Measurements from ENCODE around the gene INPP5J. TPM values are rescaled to one million over a fixed set of nuclear protein-coding genes. Genes with fewer than 3 reads are reported as not detected.
A peak's percentile ranks its signal among the peaks of the same experiment; 100 is the strongest.
"Not testable (repeated sequence)": the region's sequence is repeated elsewhere in the genome, so short reads cannot be mapped to it uniquely, and the experiment has no call there.

The INPP5J gene
- total RNA-seq, 1 donor from 2014 or later, result 4.8 TPM

DNA sequence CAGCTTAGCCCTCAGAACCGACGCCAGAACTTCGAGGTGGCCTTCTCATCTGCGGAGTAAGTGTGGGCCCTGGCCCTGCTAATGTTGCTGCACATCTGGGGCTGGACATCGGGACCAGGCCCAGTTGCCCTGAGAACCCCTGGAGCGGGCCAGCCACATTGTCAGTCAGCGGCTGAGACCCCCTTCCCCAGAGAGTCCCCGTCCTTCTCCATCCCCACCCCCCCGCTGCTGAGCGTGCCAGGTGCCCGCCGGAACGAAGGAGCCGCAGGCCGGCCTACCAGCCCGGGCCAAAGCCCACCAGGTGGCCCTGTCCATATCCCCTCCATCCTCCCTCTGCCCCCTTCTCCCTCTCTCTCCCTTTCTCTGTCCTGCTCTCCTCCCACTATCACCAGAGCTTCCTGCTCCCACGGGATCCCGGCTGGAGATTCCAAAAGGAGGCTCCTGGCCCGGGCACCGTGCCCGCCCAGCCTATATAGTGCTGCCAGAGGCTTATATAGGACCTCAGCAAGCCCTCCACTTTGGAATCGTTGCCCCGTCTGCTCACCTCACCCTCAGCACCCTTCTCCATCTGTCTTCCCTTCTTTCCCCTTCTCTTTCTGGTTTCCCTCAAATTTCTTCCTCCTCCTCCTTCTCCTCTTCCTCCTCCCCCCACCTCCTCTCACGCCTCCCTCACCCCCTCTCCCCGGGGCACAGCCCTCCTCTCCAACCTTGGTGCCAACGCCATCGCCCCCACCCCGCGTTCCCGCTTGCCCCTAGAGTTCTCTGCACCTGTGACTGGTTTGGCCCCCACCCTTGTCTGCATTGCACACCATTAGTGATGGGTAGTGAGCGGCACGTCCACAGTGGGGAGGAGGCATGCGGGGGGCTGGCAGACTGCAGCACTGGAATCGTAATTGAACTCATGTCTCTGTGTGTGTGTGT, 22.7 kb upstream of the INPP5J start:
- no peak for DNase-seq (ENCODE audit: low spot score)

DNA sequence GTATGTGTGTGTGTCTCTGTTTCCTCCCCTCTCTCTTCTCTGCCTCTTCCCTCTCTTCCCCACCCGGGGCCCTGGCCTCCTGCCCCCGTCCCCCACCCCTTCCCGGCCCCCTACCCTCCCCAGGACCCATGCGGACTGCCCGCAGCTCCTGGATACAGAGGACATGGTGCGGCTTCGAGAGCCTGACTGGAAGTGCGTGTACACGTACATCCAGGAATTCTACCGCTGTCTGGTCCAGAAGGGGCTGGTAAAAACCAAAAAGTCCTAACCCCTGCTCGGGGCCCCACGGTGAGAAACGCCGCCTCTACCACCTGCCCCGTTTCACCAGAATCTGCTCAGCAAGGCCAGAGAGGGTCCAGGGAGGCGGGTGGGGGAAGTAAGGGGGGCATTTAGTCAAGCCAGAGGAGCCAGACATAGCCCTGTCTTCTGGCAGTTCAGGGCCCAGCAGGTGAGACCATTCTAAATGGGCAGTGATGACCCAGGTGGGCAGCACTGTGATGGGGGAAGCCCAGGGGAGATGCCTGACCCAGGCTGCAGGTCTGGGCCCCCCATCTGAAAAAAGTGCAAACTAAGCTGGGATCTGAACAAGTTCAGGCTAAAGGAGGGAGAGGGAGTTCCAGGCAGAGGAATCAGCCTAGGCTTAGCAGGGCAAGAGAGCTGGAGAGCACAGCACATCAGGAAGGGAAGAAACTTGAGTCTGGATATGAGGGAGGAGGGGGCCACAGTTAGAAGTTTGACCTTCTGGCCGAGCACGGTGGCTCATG, 21.8 kb upstream of the INPP5J start:
- no peak for DNase-seq (ENCODE audit: low spot score)

DNA sequence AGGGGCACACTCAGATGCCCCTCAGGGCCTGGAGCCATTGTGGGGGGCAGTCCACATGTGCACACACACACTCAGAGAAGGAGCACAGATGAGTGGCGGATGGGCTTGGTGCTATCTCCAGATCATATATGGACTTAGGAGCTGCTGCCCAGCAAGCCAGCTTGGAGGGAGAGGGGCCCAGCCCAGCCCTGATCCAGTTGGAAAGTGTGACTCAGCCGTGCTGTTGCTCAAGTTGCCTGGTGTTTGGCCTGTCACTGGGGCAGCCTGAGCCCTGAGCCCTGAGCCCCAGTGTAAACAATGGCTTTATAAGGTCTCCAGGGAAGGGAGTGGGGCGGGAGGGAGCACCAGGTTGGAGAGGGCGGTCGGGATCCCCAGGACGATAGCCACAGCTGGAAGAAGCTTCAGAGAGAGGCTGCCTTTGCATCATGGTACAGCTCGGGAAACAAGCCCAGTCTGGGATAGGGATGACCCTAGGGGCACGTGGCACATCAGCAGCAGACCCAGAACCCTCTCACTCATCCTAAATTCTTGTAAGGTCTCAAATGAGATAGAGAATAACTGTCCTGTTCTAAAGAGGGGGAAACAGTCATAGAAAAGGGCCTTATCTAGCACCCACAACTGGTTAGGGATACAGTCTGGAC, 20.2 kb upstream of the INPP5J start:
- DNase-seq (ENCODE audit: low spot score), result peak; percentile 90

DNA sequence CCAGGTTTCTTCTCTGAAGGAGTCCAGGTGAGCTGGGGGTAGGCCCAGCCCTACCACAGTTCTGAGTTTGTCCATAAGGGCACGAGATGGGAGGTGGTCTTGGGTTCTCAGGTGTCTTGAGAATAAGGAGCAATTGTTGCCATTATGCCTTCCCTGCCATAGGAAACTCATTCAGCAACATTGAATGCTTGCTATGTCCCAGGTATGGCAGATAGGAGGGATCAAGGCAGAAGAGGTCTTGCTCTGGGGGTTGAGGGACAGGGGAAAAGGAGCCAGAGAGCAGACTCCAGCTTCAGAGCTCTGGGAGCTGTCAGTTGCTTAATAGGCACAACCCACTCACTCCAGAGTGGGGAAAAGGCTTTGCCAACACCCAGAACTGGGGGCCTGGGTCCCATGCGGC, 19.7 kb upstream of the INPP5J start:
- DNase-seq (ENCODE audit: low spot score), result no peak

DNA sequence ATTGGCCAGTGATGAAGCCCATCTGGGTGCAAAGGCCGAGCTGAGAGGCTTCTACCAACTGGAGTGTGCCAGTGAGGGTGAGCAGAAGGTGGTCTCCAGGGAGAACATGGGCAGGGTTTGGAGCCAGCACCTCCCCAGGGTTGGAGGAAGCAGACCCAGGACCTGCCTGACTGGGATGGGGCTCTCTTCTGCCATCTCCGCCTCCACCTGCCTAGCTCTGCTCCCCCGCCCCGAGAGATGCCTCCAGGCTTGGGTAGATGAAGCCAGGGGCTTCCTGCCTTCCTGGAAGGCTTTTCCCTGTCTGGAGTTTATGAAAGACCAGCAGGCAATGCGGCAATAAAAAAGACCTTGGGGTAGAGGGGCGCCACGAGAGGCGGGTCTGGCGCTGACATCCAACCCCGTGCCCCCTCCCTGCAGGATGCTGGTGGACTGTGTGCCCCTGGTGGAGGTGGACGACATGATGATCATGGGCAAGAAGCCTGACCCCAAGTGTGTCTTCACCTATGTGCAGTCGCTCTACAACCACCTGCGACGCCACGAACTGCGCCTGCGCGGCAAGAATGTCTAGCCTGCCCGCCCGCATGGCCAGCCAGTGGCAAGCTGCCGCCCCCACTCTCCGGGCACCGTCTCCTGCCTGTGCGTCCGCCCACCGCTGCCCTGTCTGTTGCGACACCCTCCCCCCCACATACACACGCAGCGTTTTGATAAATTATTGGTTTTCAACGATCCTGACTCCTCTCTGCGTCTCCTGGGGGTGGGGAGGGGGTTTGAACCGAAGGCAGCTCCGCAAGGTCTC, 18.7 kb upstream of the INPP5J start:
- peak; percentile 74 for DNase-seq (ENCODE audit: low spot score)

DNA sequence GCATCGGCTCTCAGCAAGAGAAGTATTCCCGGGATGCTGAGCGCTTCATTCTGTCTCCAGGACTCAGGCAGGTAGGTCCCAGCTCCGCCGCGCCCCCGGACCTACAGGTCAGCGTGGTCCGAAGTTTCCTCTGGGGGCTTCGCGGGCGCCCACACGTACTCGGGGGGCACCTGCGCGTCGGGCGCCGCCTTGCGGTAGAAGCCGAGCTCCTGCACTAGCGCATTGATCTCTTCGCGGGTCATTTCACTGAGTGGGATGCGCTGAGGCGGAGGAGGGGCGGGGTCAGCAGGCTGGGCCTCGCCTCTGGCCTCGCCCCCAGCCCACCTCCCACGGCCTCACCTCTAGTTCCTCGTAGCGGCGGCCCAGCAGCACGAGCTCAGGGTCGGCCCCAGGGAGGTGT, 17.9 kb upstream of the INPP5J start:
- no peak for DNase-seq (ENCODE audit: low spot score)

DNA sequence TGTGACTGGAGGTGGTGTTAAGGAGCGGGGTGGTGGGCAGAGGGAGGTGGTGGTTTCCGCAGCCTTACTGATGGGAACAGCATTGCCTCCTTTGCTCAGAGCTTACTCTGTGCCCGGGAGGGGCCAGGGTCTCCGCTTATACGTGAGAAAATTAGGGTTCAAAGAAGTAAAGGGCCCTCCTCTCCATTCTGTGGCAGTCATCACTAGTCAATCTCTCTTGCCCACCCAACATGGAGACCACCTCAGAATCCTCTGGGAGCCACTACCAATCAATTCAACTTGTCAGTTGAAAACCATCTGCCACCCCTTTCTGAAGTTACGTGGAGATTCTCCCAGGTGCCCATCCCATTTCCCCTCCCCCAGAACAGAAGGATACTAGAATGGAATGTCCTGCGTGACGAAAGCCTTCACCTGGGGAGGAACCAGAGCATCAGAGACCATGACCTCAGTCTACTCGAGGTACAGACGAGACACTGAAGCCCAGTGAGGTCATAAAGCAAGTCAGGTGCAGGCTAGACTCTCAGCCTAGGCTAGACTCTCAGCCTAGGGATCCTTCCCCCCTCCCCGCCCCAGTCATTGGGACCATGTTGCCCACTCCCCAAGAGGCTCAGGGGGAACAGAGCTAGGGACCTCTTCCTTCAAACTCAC, 17.4 kb upstream of the INPP5J start:
- DNase-seq (ENCODE audit: low spot score), result no peak

DNA sequence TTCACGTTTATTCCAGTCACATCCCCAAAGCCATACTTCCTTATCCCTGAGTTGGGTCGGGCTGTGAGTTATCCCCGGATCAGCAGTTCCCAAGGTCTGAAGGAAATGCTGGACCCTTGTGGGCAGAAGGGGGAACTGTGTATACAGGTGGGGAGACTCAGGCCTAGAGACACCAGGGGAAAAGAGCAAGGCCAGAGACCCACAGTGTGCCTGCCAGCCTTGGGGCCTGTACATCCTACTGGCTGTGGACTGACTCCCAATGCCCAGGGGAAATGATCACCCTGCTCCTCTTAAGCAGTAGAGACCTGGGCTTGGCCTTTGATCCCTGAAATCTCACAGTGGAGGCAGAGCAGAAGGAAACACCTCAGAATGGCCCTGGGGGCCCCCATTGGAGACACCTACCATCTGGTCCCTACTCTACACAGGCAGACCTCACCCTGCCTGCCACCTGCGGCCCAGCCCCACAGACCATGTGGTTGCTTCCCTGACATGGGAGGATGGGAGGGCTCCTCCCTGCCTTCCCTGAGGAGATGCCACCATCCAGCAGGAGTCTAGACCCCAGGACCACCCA, 16.7 kb upstream of the INPP5J start:
- no peak for DNase-seq (ENCODE audit: low spot score)

DNA sequence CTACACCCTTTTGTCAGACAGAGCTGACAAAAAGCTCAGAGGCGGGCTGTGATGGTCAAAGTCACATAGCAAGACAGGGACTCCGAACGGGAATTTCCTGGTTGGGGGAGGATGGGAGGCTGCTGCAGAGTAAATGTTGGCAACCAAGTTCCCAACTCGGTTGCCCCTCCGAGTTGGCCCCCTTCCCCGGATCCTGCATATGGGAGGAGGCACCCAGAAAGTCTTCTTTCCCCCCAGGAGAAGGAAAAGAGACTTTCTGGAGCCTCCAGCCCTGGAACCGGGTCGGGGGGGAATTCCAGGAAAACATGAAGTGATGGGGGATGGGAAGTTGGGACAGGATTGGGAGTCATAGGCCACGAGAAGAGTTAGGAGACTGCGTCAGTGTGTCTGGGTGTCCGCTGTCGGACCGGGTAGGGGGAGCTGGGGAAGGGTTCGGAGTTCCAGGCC, 16.0 kb upstream of the INPP5J start:
- no peak for DNase-seq (ENCODE audit: low spot score)

DNA sequence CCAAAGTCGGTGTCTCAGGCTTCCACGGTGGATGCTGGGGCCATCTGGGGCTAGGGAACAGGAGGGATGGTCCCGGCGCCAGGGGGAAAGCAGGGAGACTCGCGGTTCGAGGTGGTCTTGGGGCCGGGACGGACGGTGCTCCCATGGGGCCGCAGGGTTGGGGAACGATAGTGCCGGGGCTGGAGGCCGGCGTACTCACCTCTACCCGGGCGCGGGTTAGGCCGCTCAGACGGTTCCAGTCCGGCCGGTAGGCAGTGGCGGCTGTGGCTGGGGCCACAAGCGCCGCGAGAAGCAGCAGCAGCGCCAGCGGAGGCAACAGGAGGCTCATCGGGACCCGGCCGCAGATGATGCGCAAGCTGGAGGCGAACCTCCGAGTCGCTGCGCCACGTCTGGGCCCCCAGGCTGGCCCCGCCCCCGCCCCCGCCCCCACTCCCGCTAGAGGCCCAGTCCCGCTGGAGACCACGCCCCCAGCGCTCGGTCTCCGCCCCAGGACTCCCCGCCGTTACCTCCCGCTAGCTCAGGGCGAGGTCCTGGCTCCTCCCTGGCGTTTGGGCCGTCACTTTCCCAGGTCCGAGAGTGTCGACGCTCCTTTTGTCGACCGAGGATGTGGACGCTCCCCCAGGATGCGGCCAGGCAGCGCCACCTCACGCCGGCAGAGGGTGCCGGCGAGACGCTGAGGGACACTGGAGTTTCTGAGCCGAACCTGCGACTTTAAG, 15.4 kb upstream of the INPP5J start, which contains the start of gene SELENOM:
TSS of gene SELENOM (minus strand) at position 391 of the 716 bp plus-strand sequence. CDS start at position 328, 63 bp downstream.
- DNase-seq (ENCODE audit: low spot score), result peak; percentile 96

DNA sequence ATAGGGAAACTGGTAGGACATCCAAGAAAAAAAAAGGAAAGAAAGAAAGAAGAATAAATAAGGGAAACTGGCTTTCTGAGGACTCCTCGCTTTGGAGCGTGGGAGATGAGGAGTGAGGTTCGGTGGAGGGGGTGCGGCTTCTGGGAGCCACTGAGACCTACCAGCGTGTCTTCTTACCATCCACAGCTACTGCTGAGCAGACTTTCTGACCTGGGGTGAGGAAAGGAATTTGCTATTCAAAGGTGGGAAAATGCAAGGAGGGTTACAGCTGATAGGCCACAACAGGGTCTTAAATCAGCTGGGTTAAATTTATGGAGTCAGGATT, 14.9 kb upstream of the INPP5J start:
- no peak for DNase-seq (ENCODE audit: low spot score)

DNA sequence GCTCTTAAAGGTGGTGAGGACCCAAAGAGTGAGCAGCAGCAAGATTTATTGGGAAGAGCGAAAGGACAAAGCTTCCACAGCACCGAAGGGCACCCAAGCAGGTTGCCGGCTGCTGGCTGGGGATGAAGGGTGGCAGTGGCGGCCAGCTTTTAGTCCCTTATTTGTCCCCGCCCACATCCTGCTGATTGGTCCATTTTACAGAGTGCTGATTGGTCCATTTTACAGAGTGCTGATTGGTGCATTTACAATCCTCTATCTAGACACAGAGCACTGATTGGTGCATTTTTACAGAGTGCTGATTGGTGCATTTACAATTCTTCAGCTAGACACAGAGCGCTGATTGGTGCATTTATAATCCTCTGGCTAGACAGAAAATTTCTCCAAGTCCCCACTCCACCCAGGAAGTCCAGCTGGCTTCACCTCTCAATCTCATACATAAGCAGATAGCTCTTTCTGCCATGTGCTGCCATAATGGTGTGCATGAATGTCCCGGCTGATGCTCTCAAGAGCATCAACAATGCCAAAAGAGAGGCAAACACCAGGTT, 10.1 kb upstream of the INPP5J start:
- not testable (repeated sequence) for DNase-seq (ENCODE audit: low spot score)

DNA sequence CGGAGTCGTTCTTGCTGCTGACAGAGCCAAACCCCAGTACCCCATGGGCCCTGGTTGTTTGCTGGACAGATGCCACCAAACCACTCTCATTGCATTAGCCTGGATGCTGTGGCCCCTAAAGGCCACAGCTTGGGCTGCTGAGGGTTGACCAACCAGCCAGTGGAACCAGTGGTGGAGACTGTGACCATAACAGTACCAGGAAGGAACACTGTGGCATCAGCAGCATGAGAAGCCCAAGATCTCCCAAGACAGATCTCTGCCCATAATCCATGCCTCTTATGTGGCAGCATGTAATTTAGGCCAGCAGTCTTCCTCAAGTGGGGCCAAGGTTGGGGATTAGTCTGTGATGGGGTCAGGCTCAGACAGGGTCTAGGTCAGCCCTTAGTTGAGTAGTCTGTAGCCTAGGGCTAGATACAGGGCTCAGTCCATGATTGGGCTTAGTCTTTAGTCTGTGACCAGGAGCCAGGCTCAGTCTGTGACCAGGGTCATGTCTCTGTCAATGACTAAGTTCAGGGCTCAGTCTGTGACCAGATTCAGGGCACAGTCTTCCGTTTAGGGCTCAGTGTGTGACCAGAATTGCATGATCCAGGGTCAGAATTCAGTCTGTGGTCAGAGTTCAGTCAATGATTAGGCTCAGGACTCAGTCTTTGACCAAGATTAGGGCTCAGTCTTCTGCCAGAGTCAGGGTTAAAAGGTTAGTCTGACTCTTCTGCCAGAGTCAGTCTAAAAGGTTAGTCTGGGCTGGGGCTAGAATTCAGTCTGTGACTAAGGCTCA, 4.5 kb upstream of the INPP5J start:
- DNase-seq (ENCODE audit: low spot score), result no peak

DNA sequence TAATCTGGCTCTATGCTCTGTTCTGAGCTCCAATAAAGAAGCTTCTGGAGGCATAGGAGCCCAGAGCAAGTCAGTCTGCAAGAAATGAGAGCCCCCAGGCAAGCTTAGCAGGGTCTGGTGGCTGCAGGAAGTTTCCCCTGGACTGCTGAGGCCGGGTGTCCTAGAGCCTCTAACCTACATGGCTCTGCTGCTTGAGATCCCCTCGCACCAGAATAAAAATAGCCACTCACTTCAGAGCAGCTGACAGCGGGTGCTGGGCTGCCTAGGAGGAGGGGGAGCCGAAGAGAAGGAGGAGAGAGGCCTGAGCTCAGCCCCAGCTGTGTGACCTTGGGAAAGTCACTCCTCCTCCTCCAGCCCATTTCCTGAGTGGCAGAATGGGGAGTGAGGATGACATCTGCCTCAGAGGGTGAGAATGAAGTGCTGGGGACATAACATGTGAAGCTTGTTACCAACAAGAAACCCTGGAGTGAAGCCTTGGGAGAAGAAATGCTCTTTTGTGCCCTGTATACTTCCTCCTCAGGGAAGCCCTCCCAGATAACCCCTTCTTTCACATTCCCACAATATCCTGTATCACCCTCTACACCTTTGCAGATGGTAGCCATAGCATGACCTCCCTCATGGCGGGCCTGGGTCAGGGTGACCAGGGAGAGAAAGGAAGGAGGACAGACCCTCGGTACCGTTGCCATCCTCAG, 3.6 kb upstream of the INPP5J start:
- no peak for DNase-seq (ENCODE audit: low spot score)

DNA sequence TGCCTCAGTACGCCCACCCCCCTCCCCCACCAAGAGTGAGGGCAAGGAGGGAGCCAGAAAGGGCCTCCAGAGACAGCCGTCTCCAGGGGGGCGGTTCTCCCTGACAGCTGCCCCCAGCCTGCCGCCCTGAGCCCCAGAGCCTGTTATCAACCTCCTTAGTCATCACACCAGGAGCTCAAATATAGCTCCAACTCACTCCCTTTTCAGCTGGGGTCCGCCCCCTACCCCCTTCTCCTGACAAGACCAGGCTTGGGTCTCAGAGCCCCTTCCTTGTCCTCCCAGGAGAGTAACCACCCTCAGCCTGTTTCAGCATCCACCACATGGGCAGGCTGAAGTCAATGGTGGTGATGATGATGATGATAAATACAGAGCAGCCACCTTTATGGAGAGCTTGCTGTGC, 2.5 kb upstream of the INPP5J start:
- no peak for DNase-seq (ENCODE audit: low spot score)

DNA sequence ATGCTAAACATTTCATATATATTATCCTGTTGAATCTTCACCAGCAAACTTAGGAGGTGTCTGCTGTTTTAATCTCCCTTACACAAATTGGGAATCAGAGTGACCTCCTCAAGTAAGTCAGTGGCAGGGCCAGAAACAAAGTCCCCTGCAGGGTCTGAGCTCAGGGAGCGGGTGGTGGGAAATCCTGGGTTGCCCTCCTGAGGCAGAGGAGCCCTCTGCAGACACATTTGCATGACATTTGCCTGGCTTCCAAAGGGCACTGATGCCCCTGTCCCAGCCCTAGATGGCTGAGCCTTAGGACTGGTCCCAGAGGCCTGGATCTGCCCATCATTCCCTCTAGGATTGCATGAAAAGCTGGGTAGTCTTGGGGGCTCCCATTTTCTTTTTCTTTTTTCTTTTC, 2.1 kb upstream of the INPP5J start:
- DNase-seq (ENCODE audit: low spot score), result no peak

DNA sequence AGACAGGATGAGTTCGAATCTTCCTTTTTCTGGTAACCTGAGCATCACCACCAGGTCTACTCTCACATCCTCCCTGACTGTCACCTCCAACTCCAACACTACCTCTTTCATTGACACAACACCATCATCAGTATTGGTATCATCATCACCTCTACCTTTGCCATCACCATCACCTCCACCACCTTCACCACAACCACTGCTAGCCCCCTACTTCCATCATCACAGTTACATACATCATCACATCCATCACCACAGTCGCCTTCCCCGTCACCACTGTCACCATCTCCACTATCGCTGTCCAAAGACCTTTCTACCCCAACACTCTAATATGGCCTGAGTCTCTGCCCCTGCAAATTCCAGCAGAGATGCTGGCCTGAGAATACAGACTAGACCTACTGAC, 1.4 kb upstream of the INPP5J start:
- DNase-seq (ENCODE audit: low spot score), result no peak

DNA sequence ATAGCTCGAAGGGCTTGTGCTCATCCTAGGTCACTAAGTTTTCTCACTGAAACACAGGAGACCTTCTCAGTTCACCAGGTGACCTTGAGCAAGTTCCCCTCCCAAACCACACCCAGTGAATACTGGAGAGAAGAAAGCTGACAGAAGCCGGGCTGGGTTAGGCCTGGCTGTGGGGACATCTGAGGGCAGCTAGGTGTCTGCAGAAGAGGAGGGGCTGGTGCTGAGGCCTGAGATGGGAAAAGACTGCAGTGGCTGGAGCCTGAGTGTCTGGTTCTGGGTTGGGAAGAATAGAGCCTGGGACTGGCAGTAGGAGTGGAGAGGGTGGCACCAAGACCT, 602 bp upstream of the INPP5J start:
- no peak for DNase-seq (ENCODE audit: low spot score)

DNA sequence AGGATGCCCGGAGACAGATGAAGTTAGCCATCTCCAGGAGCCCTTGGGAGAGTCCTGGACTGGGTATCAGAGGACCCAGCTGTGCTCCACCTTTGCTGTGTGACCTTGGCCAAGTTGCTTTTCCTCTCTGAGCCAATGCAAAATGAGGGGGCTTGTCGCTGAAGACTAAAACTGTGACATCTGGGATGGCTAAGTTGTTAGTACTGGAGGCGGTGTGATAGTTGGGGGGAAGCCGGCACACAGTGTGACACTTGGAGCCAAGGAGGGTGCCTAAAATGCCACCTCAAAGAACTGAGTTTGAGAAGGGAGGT, 481 bp downstream of the INPP5J start:
- no peak for DNase-seq (ENCODE audit: low spot score)

All from ureter (tissue), 1 donor.